HepG2 (cell line): ENCODE measurements around the gene OLFM2. TPM values are rescaled to one million over a fixed set of nuclear protein-coding genes. Genes with fewer than 3 reads are reported as not detected.

Experiments
- ATAC-seq: fragments of 200-7000 bp; cut with Tn5 transposase; 3 replicates; pipeline ENCODE4 v1.9.1; 2020; ENCODE audit warnings: mild to moderate bottlenecking, moderate library complexity
- BruUV-seq: library from RNA; stranded (reverse); fragments of 400-500 nt; replicated peaks from 2 replicates; lab custom pipeline; 2021; lab: Mats Ljungman, UMichigan
- CTCF ChIA-PET: fragments of 300-600 bp; formaldehyde crosslinking; extraction: SDS; loops from one replicate; lab custom pipeline; 2021; ENCODE audit warnings: low total read pairs, inconsistent platforms, low intra/inter-chr PET ratio; lab: Yijun Ruan, JAX
- POLR2A ChIA-PET: fragments of 350-600 bp; sonication (Branson Sonifier 250); formaldehyde crosslinking; loops from one replicate; lab custom pipeline; 2020; ENCODE audit warnings: antibody characterized with exemption, inconsistent platforms; lab: Yijun Ruan, JAX
- DNase-seq: peaks from one replicate; pipeline ENCODE4 v3.0.0-alpha.2; 2015; ENCODE audit warnings: low spot score
- FAIRE-seq: peaks from 3 replicates; lab custom pipeline; 2011; peaks lifted over from hg19 to GRCh38; lab: Jason Lieb, UNC
- H2AFZ ChIP-seq: one replicate; pipeline ENCODE4 v1.6.1; 2011; ENCODE audit warnings: low read length, inconsistent platforms
- H3K27ac ChIP-seq: fragments of 300-600 bp; 3 replicates; pipeline ENCODE4 v1.8.0; 2011; ENCODE audit warnings: mixed run types, mild to moderate bottlenecking, mixed read lengths, low read length, inconsistent platforms; ENCODE audit not compliant: insufficient read depth; ENCODE audit errors: extremely low read length
- H3K27me3 ChIP-seq, 2 experiments: fragments of 200-600 bp in 1 of 2; 2 replicates in 1 of 2; 3 replicates in 1 of 2; pipeline versions ENCODE4 v1.6.0 to v1.8.0; 2011; ENCODE audit warnings: low read length in 2 of 2, mild to moderate bottlenecking in 2 of 2, moderate library complexity in 2 of 2, inconsistent platforms in 1 of 2; ENCODE audit not compliant: insufficient read depth in 2 of 2, control insufficient read depth in 1 of 2
- H3K36me3 ChIP-seq, 2 experiments: fragments of 200-600 bp in 1 of 2; replicated peaks in 1 of 2; 2 replicates in 1 of 2; 3 replicates in 1 of 2; pipeline versions ENCODE4 v1.5.1 to v1.8.0; 2011; ENCODE audit warnings: low read length in 2 of 2, inconsistent platforms in 1 of 2; ENCODE audit not compliant: insufficient read depth in 2 of 2, control insufficient read depth in 1 of 2
- H3K4me1 ChIP-seq: 2 replicates; pipeline ENCODE4 v1.5.1; 2012; ENCODE audit warnings: low read length, inconsistent platforms; ENCODE audit not compliant: insufficient read depth
- H3K4me2 ChIP-seq: 2 replicates; pipeline ENCODE4 v1.6.0; 2011; ENCODE audit warnings: low read depth, low read length, inconsistent platforms
- H3K4me3 ChIP-seq, 3 experiments: fragments of 200-600 bp in 1 of 3; sonication (generic), shearing (Covaris generic) in 1 of 3; replicated peaks in 1 of 3; 2 replicates each; pipeline ENCODE4 v1.5.1; 2011 to 2016; ENCODE audit warnings: low read length in 3 of 3, inconsistent platforms in 2 of 3, low read depth in 2 of 3, mild to moderate bottlenecking in 2 of 3, control low read depth in 1 of 3, mixed read lengths in 1 of 3; ENCODE audit not compliant: insufficient read depth in 1 of 3
- H3K79me2 ChIP-seq: one replicate; pipeline ENCODE4 v1.6.1; 2011; ENCODE audit warnings: low read length, inconsistent platforms; ENCODE audit not compliant: insufficient read depth
- H3K9ac ChIP-seq: 2 replicates; pipeline ENCODE4 v1.6.0; 2011; ENCODE audit warnings: mild to moderate bottlenecking, low read depth, low read length, inconsistent platforms; ENCODE audit not compliant: insufficient read depth
- H3K9me3 ChIP-seq: 2 replicates; pipeline ENCODE4 v1.5.1; 2012; ENCODE audit warnings: mild to moderate bottlenecking, low read length
- H4K20me1 ChIP-seq: 2 replicates; pipeline ENCODE4 v1.6.0; 2011; ENCODE audit warnings: inconsistent platforms, mild to moderate bottlenecking, low read length, moderate library complexity; ENCODE audit not compliant: insufficient read depth
- FOSL2 ChIP-seq: sonication (generic); formaldehyde crosslinking; IDR thresholded peaks from 2 replicates; pipeline ENCODE4 v1.4.0; 2020; ENCODE audit warnings: missing genetic modification reagents
- MBD4 ChIP-seq: IDR thresholded peaks from 2 replicates; pipeline ENCODE4 v1.6.1; 2012; ENCODE audit warnings: low read length, inconsistent platforms, borderline replicate concordance
- NR2C2 ChIP-seq: sonication (generic); formaldehyde crosslinking; IDR thresholded peaks from 2 replicates; pipeline ENCODE4 v1.4.0; 2020; ENCODE audit warnings: missing genetic modification reagents, mild to moderate bottlenecking, moderate library complexity, borderline replicate concordance
- NR2F1 ChIP-seq, 2 experiments: fragments of 450-650 bp in 1 of 2; formaldehyde crosslinking in 1 of 2; IDR thresholded peaks; 2 replicates each; pipeline versions ENCODE4 v1.5.0 to v1.6.1; 2016 to 2020; ENCODE audit warnings: mild to moderate bottlenecking in 1 of 2, missing compliant biosample characterization in 1 of 2, missing genetic modification reagents in 1 of 2, moderate library complexity in 1 of 2
- NR2F2 ChIP-seq: IDR thresholded peaks from 2 replicates; pipeline ENCODE4 v1.6.1; 2012; ENCODE audit warnings: low read depth, inconsistent platforms, borderline replicate concordance
- RARA ChIP-seq: IDR thresholded peaks from 2 replicates; pipeline ENCODE4 v1.6.1; 2016; ENCODE audit warnings: missing genetic modification reagents, missing compliant biosample characterization
- ZBTB2 ChIP-seq: sonication (generic); formaldehyde crosslinking; IDR thresholded peaks from 2 replicates; pipeline ENCODE4 v1.8.0; 2022; ENCODE audit warnings: low read depth, missing genetic modification reagents
- ZNF235 ChIP-seq: sonication (generic); formaldehyde crosslinking; IDR thresholded peaks from 2 replicates; pipeline ENCODE4 v1.8.1; 2023; ENCODE audit warnings: mild to moderate bottlenecking, missing genetic modification reagents, borderline replicate concordance
- WGBS: methylation state at CpG from one replicate; pipeline ENCODE4 v1.1.6; 2017; ENCODE audit warnings: low lambda C conversion rate; 5-methylcytosine and 5-hydroxymethylcytosine counted together
- in situ Hi-C: cut with HindIII; loops from 2 replicates; pipeline ENCODE4 v1.10.0; 2017; ENCODE audit warnings: low pct_unique_long_range_greater_than_20kb; ENCODE audit not compliant: extremely low pct_ligation_motif_present
- intact Hi-C: fragments of 100-400 bp; cut with micrococcal nuclease; formaldehyde crosslinking; loops from one replicate; pipeline ENCODE4 v1.10.0; 2022; ENCODE audit not compliant: unreplicated experiment
- polyA plus RNA-seq, 8 experiments: library from polyadenylated mRNA; depleted of rRNA in 3 of 8; stranded (reverse) in 7 of 8; unstranded in 1 of 8; fragments of >200 nt; fragmentation: Illumina TruSeq in 4 of 8; extraction: Trizol in 4 of 8; gene quantifications; 2 replicates each; pipeline versions ENCODE4 v1.2.1 to v1.2.3, GENCODE V29; 2011 to 2016; ENCODE audit warnings: low read depth in 4 of 8, missing spikeins in 1 of 8, mixed read lengths in 1 of 8; ENCODE audit not compliant: insufficient read depth in 1 of 8
- total RNA-seq, 5 experiments: library from RNA; depleted of rRNA; stranded (reverse); fragments of >200 nt; fragmentation: Illumina TruSeq; extraction: Trizol; gene quantifications; 2 replicates each; pipeline ENCODE4 v1.2.3, GENCODE V29; 2016; ENCODE audit warnings: low read depth in 1 of 5
- TF ChIP-seq, protein P1 (sequence below): sonication (generic); formaldehyde crosslinking; IDR thresholded peaks from 2 replicates; pipeline ENCODE4 v1.8.0; 2022; ENCODE audit warnings: mild to moderate bottlenecking, missing genetic modification reagents; ENCODE audit not compliant: insufficient replicate concordance
- TF ChIP-seq, protein P2 (sequence below): sonication (generic); formaldehyde crosslinking; IDR thresholded peaks from 2 replicates; pipeline ENCODE4 v1.4.0; 2020; ENCODE audit warnings: missing genetic modification reagents
- TF ChIP-seq, protein P3 (sequence below): sonication (generic); formaldehyde crosslinking; IDR thresholded peaks from 2 replicates; pipeline ENCODE4 v1.5.0; 2020; ENCODE audit warnings: missing genetic modification reagents

The OLFM2 gene
- total and polyA plus RNA-seq, 2 of the 13 experiments (the other 11 are each of a cell fraction or from before 2014, with no cell fraction given), result 0.20 to 0.51 TPM

GRCh38 chr19:9857076-9857721 lies 79.1 kb downstream of the OLFM2 start:
- H3K4me2 ChIP-seq, result no peak overlapping the region
- ATAC-seq (no peak), DNase-seq (no peak), FAIRE-seq (no peak)
- H3K9me3 ChIP-seq, result no peaks in the 10 kb centered on the region
- ChIA-PET POLR2A (no interaction called here), CTCF (no interaction called here)
- H3K27ac ChIP-seq, result no peak overlapping the region
- peaks cover 1 to 6% of the 10 kb centered on the region in 2 experiments; a peak in 1 of 5 replicates for H3K27me3 ChIP-seq
- 69% methylated on average over 3 of the region's 13 CpGs for WGBS
- intact Hi-C loops, result no loop called here
- H3K36me3 ChIP-seq, result no peaks in the 10 kb centered on the region
- peaks cover 33% of the 10 kb centered on the region for H3K4me1 ChIP-seq
- in situ Hi-C loops, result no loop called here
- H2AFZ ChIP-seq, result no peak overlapping the region
- no peaks in the 10 kb centered on the region for H4K20me1 ChIP-seq
- H3K4me3 ChIP-seq, result no peak overlapping the region
- no peak for TF ChIP-seq MBD4
- TF ChIP-seq ZBTB2 (CRISPR knock-in tag), result no peak
- TF ChIP-seq RARA (CRISPR knock-in tag), result peak; percentile 67
- TF ChIP-seq, protein P1, sequence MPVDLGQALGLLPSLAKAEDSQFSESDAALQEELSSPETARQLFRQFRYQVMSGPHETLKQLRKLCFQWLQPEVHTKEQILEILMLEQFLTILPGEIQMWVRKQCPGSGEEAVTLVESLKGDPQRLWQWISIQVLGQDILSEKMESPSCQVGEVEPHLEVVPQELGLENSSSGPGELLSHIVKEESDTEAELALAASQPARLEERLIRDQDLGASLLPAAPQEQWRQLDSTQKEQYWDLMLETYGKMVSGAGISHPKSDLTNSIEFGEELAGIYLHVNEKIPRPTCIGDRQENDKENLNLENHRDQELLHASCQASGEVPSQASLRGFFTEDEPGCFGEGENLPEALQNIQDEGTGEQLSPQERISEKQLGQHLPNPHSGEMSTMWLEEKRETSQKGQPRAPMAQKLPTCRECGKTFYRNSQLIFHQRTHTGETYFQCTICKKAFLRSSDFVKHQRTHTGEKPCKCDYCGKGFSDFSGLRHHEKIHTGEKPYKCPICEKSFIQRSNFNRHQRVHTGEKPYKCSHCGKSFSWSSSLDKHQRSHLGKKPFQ (CRISPR knock-in tag), result no peak
- peak; percentile 49; the same call in 1 of the 2 replicates for TF ChIP-seq NR2C2 (CRISPR knock-in tag)
- peak; percentile 35; the same call in 1 of the 2 replicates for TF ChIP-seq FOSL2 (CRISPR knock-in tag)
- TF ChIP-seq ZNF235 (CRISPR knock-in tag), result no peak
- TF ChIP-seq NR2F1 (CRISPR knock-in tag; IDR thresholded peaks at IDR 0.05), result 0 out of 4 replicates have a peak, but pooled peaks of 1 of the 2 experiments have one; percentile 15
- TF ChIP-seq, protein P2, sequence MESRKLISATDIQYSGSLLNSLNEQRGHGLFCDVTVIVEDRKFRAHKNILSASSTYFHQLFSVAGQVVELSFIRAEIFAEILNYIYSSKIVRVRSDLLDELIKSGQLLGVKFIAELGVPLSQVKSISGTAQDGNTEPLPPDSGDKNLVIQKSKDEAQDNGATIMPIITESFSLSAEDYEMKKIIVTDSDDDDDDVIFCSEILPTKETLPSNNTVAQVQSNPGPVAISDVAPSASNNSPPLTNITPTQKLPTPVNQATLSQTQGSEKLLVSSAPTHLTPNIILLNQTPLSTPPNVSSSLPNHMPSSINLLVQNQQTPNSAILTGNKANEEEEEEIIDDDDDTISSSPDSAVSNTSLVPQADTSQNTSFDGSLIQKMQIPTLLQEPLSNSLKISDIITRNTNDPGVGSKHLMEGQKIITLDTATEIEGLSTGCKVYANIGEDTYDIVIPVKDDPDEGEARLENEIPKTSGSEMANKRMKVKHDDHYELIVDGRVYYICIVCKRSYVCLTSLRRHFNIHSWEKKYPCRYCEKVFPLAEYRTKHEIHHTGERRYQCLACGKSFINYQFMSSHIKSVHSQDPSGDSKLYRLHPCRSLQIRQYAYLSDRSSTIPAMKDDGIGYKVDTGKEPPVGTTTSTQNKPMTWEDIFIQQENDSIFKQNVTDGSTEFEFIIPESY, result 0 out of 2 replicates have a peak, but pooled peaks have one; percentile 21
- TF ChIP-seq, protein P3, sequence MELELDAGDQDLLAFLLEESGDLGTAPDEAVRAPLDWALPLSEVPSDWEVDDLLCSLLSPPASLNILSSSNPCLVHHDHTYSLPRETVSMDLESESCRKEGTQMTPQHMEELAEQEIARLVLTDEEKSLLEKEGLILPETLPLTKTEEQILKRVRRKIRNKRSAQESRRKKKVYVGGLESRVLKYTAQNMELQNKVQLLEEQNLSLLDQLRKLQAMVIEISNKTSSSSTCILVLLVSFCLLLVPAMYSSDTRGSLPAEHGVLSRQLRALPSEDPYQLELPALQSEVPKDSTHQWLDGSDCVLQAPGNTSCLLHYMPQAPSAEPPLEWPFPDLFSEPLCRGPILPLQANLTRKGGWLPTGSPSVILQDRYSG (CRISPR knock-in tag), result no peak
- 0 out of 2 replicates have a peak, but pooled peaks have one; percentile 19 for TF ChIP-seq NR2F2
- no peak overlapping the region for H3K9ac ChIP-seq
- BruUV-seq, result no TSS peak
- H3K79me2 ChIP-seq, result no peaks in the 10 kb centered on the region
